Calu3 (cell line): ENCODE measurements around the gene LSP1. TPM values are rescaled to one million over a fixed set of nuclear protein-coding genes. Genes with fewer than 3 reads are reported as not detected.

Experiments
- BruUV-seq: library from RNA; stranded (reverse); fragments of 400-500 nt; replicated peaks from 2 replicates; lab custom pipeline; 2021; lab: Mats Ljungman, UMichigan
- CTCF ChIA-PET: fragments of 300-600 bp; sonication (Branson Sonifier 250); formaldehyde crosslinking; loops from one replicate; lab custom pipeline; 2022; ENCODE audit warnings: antibody characterized with exemption; lab: Charles Lee
- DNase-seq: peaks from one replicate; pipeline ENCODE4 v3.0.0; 2022
- H3K27ac Mint-ChIP-seq: one replicate; pipeline ENCODE4 v1.8.0; 2022; ENCODE audit warnings: mixed read lengths; ENCODE audit not compliant: unreplicated experiment
- H3K27me3 Mint-ChIP-seq: one replicate; pipeline ENCODE4 v1.8.0; 2022; ENCODE audit warnings: mixed read lengths; ENCODE audit not compliant: unreplicated experiment
- H3K36me3 Mint-ChIP-seq: one replicate; pipeline ENCODE4 v1.8.0; 2022; ENCODE audit warnings: mild to moderate bottlenecking, moderate library complexity, mixed read lengths; ENCODE audit not compliant: insufficient read depth, unreplicated experiment
- H3K4me1 Mint-ChIP-seq: one replicate; pipeline ENCODE4 v1.8.0; 2022; ENCODE audit warnings: mild to moderate bottlenecking, low read depth, mixed read lengths; ENCODE audit not compliant: unreplicated experiment
- H3K4me3 Mint-ChIP-seq: one replicate; pipeline ENCODE4 v1.8.0; 2022; ENCODE audit warnings: mild to moderate bottlenecking, low read depth, moderate library complexity, mixed read lengths; ENCODE audit not compliant: unreplicated experiment
- H3K9me3 Mint-ChIP-seq: one replicate; pipeline ENCODE4 v1.8.0; 2022; ENCODE audit warnings: low read depth, mixed read lengths; ENCODE audit not compliant: unreplicated experiment
- CTCF ChIP-seq: fragments of 200-600 bp; IDR thresholded peaks from one replicate; pipeline ENCODE4 v1.8.0; 2022; ENCODE audit warnings: antibody characterized with exemption; ENCODE audit not compliant: unreplicated experiment
- intact Hi-C: fragments of 100-400 bp; cut with micrococcal nuclease; formaldehyde crosslinking; loops from one replicate; pipeline ENCODE4 v1.10.0; 2022; ENCODE audit not compliant: unreplicated experiment
- total RNA-seq: library from RNA; stranded (reverse); gene quantifications from 2 replicates; pipeline ENCODE4 v1.2.3, GENCODE V29; 2022

Gene LSP1
- total RNA-seq, 1 experiment from 2014 or later = not detected

- intact Hi-C loops = no loop called here
- no peak for DNase-seq
- Mint-ChIP-seq H3K27ac (no peak overlapping the region), H3K36me3 (no peaks in the 10 kb centered on the region), H3K4me3 (no peak overlapping the region), H3K9me3 (no peaks in the 10 kb centered on the region), H3K27me3 (no peaks in the 10 kb centered on the region), H3K4me1 (peaks cover 14% of the 10 kb centered on the region)
- no peak for TF ChIP-seq CTCF
- CTCF ChIA-PET = no interaction called here
- BruUV-seq = no TSS peak
Observed at GRCh38 chr11:1859004-1859403, 6.1 kb downstream of the LSP1 start.

DNA sequence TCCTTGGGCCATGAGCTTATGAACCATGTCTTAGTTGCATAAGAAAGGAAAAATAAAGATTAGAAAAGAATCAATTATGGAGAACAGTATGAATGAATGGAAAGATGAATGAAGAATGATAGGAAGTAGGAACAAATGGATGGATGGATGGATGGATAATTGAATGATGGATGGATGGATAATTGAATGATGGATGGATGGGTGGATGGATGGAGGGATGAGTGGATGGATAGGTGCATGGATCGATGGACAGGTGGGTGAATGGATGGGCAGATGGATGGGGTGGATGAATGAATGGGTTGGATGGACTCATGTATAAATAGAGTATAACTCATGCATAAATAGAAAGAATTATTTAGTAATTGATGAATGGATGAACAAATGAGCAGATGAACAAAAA lies 7.2 kb downstream of the LSP1 start:
- CTCF ChIA-PET = interaction anchor here (0.8 kb wide), 1 partner anchor 610 kb away, joined by 5 read pairs; no protein-coding TSS in a partner anchor
- H3K9me3 Mint-ChIP-seq = no peaks in the 10 kb centered on the region
- H3K27ac Mint-ChIP-seq = no peak overlapping the region
- H3K4me1 Mint-ChIP-seq = peaks cover 19% of the 10 kb centered on the region
- intact Hi-C loops = no loop called here
- H3K36me3 Mint-ChIP-seq = no peaks in the 10 kb centered on the region
- BruUV-seq = no TSS peak
- no peaks in the 10 kb centered on the region for H3K27me3 Mint-ChIP-seq
- TF ChIP-seq CTCF = no peak
- DNase-seq = no peak
- no peak overlapping the region for H3K4me3 Mint-ChIP-seq

GRCh38 chr11:1861435-1862411 lies 8.8 kb downstream of the LSP1 start:
- no TSS peak for BruUV-seq
- DNase-seq = no peak
- Mint-ChIP-seq H3K9me3 (no peaks in the 10 kb centered on the region), H3K4me3 (no peak overlapping the region), H3K27me3 (no peaks in the 10 kb centered on the region), H3K27ac (no peak overlapping the region), H3K36me3 (no peaks in the 10 kb centered on the region), H3K4me1 (peaks cover 19% of the 10 kb centered on the region)
- CTCF ChIA-PET = interaction anchor here (1.0 kb wide), 1 partner anchor 223 kb away, joined by 3 read pairs; no protein-coding TSS in a partner anchor
- intact Hi-C loops = no loop called here
- no peak for TF ChIP-seq CTCF

DNA sequence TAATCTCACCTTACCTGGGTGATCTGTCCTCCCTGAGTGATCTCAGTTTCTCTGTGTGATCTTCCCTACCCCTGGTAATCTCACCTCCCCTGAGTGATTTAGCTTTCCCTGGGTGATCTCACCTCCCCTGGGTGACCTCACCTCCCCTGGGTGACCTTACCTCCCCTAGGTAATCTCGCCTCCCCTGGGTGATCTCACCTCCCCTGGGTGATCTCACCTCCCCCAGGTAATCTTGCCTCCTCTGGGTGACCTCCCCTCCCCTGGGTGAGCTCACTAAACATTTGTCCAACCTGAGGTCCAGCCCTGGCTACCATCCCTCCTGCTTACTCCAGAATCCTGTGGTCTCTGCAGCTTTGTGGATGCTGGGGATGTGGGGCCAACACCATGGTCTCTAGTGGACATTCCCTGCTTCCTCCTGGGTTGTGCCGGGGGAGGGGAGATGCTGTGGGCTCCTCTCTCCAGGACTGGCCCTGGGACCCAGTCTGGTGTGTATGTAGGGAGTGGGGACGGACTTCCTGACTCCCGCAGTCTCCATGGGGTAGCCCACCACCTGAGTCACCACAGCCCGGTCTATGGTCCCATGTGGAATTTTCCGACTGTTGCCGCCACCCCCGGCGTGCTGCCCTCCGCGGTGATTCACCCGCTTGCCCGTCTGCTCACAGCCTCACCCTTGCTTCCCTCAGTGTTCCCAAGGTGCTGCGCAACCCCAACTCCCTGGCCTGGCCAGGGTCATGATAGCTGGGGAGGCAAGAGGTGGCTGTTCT lies 9.9 kb downstream of the LSP1 start:
- no peaks in the 10 kb centered on the region for H3K36me3 Mint-ChIP-seq
- DNase-seq = peak; percentile 32
- no peak overlapping the region for H3K27ac Mint-ChIP-seq
- no peaks in the 10 kb centered on the region for H3K9me3 Mint-ChIP-seq
- H3K4me1 Mint-ChIP-seq = peaks cover 19% of the 10 kb centered on the region
- BruUV-seq = no TSS peak
- H3K27me3 Mint-ChIP-seq = no peaks in the 10 kb centered on the region
- CTCF ChIA-PET = interaction anchor here (1.0 kb wide), 1 partner anchor 224 kb away, joined by 3 read pairs; no protein-coding TSS in a partner anchor
- no peak overlapping the region for H3K4me3 Mint-ChIP-seq
- no peak for TF ChIP-seq CTCF
- intact Hi-C loops = no loop called here
